ENCODE results near the gene EOMES.

DNA sequence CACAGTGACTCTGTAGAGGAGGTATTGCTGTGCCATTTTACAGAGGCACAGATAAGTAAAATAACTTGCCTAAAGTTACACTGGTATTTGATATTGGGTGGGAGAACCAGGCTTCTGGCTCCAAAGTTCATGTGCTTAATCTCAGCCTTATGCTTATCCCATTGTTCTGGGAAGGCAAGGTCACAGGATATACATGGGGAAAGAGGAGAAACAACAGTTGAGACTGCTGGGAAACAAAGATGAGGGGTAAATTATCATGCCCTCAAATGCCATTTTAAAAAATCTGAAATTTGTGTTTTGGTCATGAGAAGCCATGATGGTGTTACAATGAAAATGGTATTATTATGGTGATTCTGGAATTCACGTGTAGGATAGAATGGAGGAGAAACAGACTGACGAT lies 54.4 kb downstream of the EOMES start:
- TF ChIP-seq, protein P1, sequence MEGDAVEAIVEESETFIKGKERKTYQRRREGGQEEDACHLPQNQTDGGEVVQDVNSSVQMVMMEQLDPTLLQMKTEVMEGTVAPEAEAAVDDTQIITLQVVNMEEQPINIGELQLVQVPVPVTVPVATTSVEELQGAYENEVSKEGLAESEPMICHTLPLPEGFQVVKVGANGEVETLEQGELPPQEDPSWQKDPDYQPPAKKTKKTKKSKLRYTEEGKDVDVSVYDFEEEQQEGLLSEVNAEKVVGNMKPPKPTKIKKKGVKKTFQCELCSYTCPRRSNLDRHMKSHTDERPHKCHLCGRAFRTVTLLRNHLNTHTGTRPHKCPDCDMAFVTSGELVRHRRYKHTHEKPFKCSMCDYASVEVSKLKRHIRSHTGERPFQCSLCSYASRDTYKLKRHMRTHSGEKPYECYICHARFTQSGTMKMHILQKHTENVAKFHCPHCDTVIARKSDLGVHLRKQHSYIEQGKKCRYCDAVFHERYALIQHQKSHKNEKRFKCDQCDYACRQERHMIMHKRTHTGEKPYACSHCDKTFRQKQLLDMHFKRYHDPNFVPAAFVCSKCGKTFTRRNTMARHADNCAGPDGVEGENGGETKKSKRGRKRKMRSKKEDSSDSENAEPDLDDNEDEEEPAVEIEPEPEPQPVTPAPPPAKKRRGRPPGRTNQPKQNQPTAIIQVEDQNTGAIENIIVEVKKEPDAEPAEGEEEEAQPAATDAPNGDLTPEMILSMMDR (IDR thresholded peaks at IDR 0.05; ENCODE audit: low read depth, low read length): no peak
- TF ChIP-seq EZH2phosphoT487 (IDR thresholded peaks at IDR 0.05; ENCODE audit: low read depth): no peak

All from OCI-LY3 (cell line).